ENCODE data around the gene TRMT112.

Gene TRMT112

DNA sequence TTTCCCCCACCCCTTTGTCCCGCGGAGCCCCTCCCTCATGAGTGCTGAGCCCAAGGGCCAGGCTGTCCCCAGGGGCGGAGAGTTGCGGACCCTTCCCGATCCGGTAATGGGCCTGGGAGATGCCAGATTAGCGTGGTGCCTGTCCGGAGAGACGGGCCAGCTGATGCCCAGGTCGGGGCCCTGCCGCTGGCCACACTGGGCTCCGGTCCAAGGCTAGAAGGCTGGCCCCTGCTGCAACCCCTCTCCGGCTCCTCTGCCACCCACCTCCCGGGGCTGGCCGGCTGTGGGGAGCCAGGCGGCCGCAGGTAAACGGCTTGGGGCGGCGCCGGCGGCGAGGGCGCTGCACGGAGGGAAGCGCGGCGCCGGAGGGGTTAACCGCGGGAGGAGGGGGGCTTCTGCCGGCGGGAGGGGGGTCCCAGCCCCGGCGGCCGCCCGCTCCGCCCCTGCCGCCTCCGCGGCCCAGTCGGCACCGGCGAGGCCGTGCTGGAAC is 26.1 kb downstream of the TRMT112 start, which contains the start of gene KCNK4:
Gene KCNK4, plus strand, starts transcription at position 41 of the 490 bp plus-strand sequence. CDS start 1,717 bp downstream, outside the sequence.
- Histone ChIP-seq H3K27me3 (ENCODE audit: insufficient read depth, low read length) (peaks cover 8% of the 10 kb centered on the region; the same call in 1 of the 2 replicates), H3K4me1 (ENCODE audit: insufficient read depth, low read length, severe bottlenecking) (peaks cover 1% of the 10 kb centered on the region), H2AFZ (ENCODE audit: low read length) (no peak within 1 kb of the TSS), H3K27ac (ENCODE audit: low read depth, low read length, poor library complexity, severe bottlenecking) (no peak within 1 kb of the TSS), H3K4me3 (ENCODE audit: low read depth, low read length, poor library complexity, severe bottlenecking) (no peak within 1 kb of the TSS), H3K9ac (ENCODE audit: low read length) (no peak within 1 kb of the TSS), H3F3A (ENCODE audit: insufficient read depth, low read length) (no peaks in the 10 kb centered on the region), H3K9me3 (ENCODE audit: low read length) (no peaks in the 10 kb centered on the region), H3K79me2 (ENCODE audit: insufficient read depth, low read length) (no peaks in the 10 kb centered on the region), H4K20me1 (ENCODE audit: insufficient read depth, low read length) (no peaks in the 10 kb centered on the region), H3K4me2 (ENCODE audit: low read length) (no peak within 1 kb of the TSS), H3K36me3 (ENCODE audit: insufficient read depth, low read length) (no peaks in the 10 kb centered on the region), H3K9me2 (ENCODE audit: low read depth, low read length) (no peaks in the 10 kb centered on the region)
- TF ChIP-seq EZH2 (IDR thresholded peaks at IDR 0.05; ENCODE audit: borderline replicate concordance, low read length), result no peak
- TF ChIP-seq CTCF (IDR thresholded peaks at IDR 0.05; ENCODE audit: low read length), result no peak

- H3K4me3 ChIP-seq (ENCODE audit: low read depth, low read length, poor library complexity, severe bottlenecking), result no peak overlapping the region
- no peak for TF ChIP-seq CTCF (IDR thresholded peaks at IDR 0.05; ENCODE audit: low read length)
- TF ChIP-seq EZH2 (IDR thresholded peaks at IDR 0.05; ENCODE audit: borderline replicate concordance, low read length), result no peak
- H3K4me1 ChIP-seq (ENCODE audit: insufficient read depth, low read length, severe bottlenecking), result peaks cover 6% of the 10 kb centered on the region
- H3K9me2 ChIP-seq (ENCODE audit: low read depth, low read length), result no peaks in the 10 kb centered on the region
- no peak overlapping the region for H3K4me2 ChIP-seq (ENCODE audit: low read length)
- H3K79me2 ChIP-seq (ENCODE audit: insufficient read depth, low read length), result no peaks in the 10 kb centered on the region
- H3K27ac ChIP-seq (ENCODE audit: low read depth, low read length, poor library complexity, severe bottlenecking), result no peak overlapping the region
- no peaks in the 10 kb centered on the region for H3K9me3 ChIP-seq (ENCODE audit: low read length)
- no peak overlapping the region for H2AFZ ChIP-seq (ENCODE audit: low read length)
- no peak overlapping the region for H3K9ac ChIP-seq (ENCODE audit: low read length)
- no peaks in the 10 kb centered on the region for H4K20me1 ChIP-seq (ENCODE audit: insufficient read depth, low read length)
- no peaks in the 10 kb centered on the region for H3K36me3 ChIP-seq (ENCODE audit: insufficient read depth, low read length)
- peaks cover 8% of the 10 kb centered on the region; the same call in 1 of the 2 replicates for H3K27me3 ChIP-seq (ENCODE audit: insufficient read depth, low read length)
- H3F3A ChIP-seq (ENCODE audit: insufficient read depth, low read length), result no peaks in the 10 kb centered on the region
These were observed 26.8 kb downstream of the TRMT112 start for GRCh38 chr11:64290352-64291261.

GRCh38 chr11:64289002-64289564 is 28.3 kb downstream of the TRMT112 start:
- H2AFZ ChIP-seq (ENCODE audit: low read length), result no peak overlapping the region
- no peaks in the 10 kb centered on the region for H3K36me3 ChIP-seq (ENCODE audit: insufficient read depth, low read length)
- H3K4me3 ChIP-seq (ENCODE audit: low read depth, low read length, poor library complexity, severe bottlenecking), result no peak overlapping the region
- H3K27ac ChIP-seq (ENCODE audit: low read depth, low read length, poor library complexity, severe bottlenecking), result no peak overlapping the region
- H3K4me1 ChIP-seq (ENCODE audit: insufficient read depth, low read length, severe bottlenecking), result peaks cover 9% of the 10 kb centered on the region
- H4K20me1 ChIP-seq (ENCODE audit: insufficient read depth, low read length), result no peaks in the 10 kb centered on the region
- H3F3A ChIP-seq (ENCODE audit: insufficient read depth, low read length), result no peaks in the 10 kb centered on the region
- no peak overlapping the region for H3K4me2 ChIP-seq (ENCODE audit: low read length)
- no peaks in the 10 kb centered on the region for H3K9me2 ChIP-seq (ENCODE audit: low read depth, low read length)
- H3K9me3 ChIP-seq (ENCODE audit: low read length), result no peaks in the 10 kb centered on the region
- no peak for TF ChIP-seq EZH2 (IDR thresholded peaks at IDR 0.05; ENCODE audit: borderline replicate concordance, low read length)
- no peak for TF ChIP-seq CTCF (IDR thresholded peaks at IDR 0.05; ENCODE audit: low read length)
- no peak overlapping the region for H3K9ac ChIP-seq (ENCODE audit: low read length)
- H3K27me3 ChIP-seq (ENCODE audit: insufficient read depth, low read length), result peaks cover 8% of the 10 kb centered on the region; the same call in 1 of the 2 replicates
- no peaks in the 10 kb centered on the region for H3K79me2 ChIP-seq (ENCODE audit: insufficient read depth, low read length)
